Measurements from ENCODE around the gene ANKRD23. TPM values are rescaled to one million over a fixed set of nuclear protein-coding genes. Genes with fewer than 3 reads are reported as not detected.
A peak's percentile ranks its signal among the peaks of the same experiment; 100 is the strongest.

Gene ANKRD23
- total RNA-seq, 1 donor from 2014 or later: 7.3 TPM

DNA sequence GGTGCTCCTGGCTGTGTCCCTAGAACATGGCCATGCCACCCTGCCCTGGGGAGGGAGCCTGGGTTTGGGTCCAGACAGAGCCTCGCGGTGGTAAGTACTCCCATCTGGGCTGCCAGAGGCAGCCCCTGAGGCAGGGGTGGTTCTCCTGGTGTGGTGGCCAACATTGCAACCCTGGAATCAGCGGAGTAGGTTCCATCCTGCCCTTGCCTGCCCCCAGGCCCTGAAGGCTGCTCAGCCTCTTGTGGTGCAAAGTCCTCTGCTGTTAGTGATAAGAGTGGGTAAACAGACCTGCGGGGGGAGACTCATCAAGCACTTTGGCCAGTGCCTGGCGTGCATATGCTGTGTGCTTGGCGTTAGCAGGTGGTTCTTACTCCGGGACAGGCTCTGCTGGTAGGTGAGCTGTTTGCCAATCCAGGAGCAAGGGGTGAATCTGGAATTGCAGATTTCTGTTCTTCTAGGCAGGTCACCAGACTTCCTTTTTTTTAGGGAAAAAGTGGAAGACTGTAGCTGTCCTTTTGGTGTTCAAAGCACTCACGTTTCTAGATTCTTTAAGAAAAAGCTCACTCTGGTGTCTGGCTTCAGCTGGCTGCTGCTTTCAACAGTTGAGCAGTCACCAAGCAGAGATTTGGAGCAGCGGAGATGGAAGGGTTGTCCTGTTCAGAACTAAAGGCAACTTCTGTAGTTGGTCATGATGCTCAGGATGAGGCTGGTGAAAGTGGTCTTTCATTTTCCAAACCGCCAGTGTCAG is 24.5 kb downstream of the ANKRD23 start:
- no peak for ATAC-seq (ENCODE audit: low read depth)
- DNase-seq: no peak
- Mint-ChIP-seq H3K36me3 (ENCODE audit: low read depth) (peaks cover 42% of the 10 kb centered on the region), H3K9me3 (no peaks in the 10 kb centered on the region), H3K4me1 (peaks cover 58% of the 10 kb centered on the region), H3K4me3 (peak overlapping the region; percentile 79), H3K27ac (no peak overlapping the region), H3K27me3 (no peaks in the 10 kb centered on the region)
- TF ChIP-seq, protein P1, sequence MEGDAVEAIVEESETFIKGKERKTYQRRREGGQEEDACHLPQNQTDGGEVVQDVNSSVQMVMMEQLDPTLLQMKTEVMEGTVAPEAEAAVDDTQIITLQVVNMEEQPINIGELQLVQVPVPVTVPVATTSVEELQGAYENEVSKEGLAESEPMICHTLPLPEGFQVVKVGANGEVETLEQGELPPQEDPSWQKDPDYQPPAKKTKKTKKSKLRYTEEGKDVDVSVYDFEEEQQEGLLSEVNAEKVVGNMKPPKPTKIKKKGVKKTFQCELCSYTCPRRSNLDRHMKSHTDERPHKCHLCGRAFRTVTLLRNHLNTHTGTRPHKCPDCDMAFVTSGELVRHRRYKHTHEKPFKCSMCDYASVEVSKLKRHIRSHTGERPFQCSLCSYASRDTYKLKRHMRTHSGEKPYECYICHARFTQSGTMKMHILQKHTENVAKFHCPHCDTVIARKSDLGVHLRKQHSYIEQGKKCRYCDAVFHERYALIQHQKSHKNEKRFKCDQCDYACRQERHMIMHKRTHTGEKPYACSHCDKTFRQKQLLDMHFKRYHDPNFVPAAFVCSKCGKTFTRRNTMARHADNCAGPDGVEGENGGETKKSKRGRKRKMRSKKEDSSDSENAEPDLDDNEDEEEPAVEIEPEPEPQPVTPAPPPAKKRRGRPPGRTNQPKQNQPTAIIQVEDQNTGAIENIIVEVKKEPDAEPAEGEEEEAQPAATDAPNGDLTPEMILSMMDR (IDR thresholded peaks at IDR 0.05): no peak
- intact Hi-C loops (cut with micrococcal nuclease): loop anchor here (5.0 kb wide), 2 partner anchors 552 to 843 kb away; partner anchors contain the start of genes ACTR1B, CIAO1 and TMEM127
- ChIA-PET CTCF (interaction anchor here (1.2 to 2.1 kb wide), 2 partner anchors 39 to 293 kb away, joined by 3 to 7 read pairs; partner anchors contain the start of gene ANKRD39), POLR2A (interaction anchor here (1.2 kb wide), 1 partner anchor 9 kb away, joined by 3 read pairs; no protein-coding TSS in a partner anchor)

DNA sequence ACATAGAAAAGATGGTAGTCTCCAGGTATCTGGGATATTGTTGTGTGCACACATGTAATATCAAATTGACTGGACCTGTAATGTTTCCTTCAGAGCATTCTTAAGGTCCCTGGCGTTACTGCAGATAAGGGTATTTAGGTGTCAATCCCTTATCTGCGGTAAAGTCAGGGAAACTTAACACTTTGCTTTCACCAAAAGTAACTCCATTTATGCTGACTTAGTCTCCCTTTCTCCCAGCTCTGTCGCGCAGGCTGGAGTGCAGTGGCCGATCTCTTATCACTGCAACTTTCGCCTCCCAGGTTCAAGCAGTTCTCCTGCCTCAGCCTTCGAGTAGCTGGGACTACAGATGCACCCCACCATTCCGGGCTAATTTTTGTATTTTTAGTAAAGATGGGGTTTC is 25.9 kb downstream of the ANKRD23 start:
- DNase-seq: no peak
- ChIA-PET POLR2A (interaction anchor here (0.7 to 1.1 kb wide), 3 partner anchors 12 to 192 kb away, joined by 3 to 4 read pairs (median 3); no protein-coding TSS in a partner anchor), CTCF (interaction anchor here (2.1 kb wide), 1 partner anchor 40 kb away, joined by 7 read pairs; the partner anchor contains the start of gene ANKRD39)
- H3K27me3 Mint-ChIP-seq: no peaks in the 10 kb centered on the region
- no peaks in the 10 kb centered on the region for H3K9me3 Mint-ChIP-seq
- no peak for ATAC-seq (ENCODE audit: low read depth)
- intact Hi-C loops (cut with micrococcal nuclease): loop anchor here (2.0 to 5.0 kb wide), 4 partner anchors 17 to 844 kb away; partner anchors contain the start of genes ACTR1B, CIAO1 and TMEM127
- H3K36me3 Mint-ChIP-seq (ENCODE audit: low read depth): peaks cover 38% of the 10 kb centered on the region
- H3K4me3 Mint-ChIP-seq: peak overlapping the region; percentile 79
- TF ChIP-seq, protein P1 (IDR thresholded peaks at IDR 0.05): no peak
- peak overlapping the region; percentile 46 for H3K27ac Mint-ChIP-seq
- H3K4me1 Mint-ChIP-seq: peaks cover 58% of the 10 kb centered on the region

DNA sequence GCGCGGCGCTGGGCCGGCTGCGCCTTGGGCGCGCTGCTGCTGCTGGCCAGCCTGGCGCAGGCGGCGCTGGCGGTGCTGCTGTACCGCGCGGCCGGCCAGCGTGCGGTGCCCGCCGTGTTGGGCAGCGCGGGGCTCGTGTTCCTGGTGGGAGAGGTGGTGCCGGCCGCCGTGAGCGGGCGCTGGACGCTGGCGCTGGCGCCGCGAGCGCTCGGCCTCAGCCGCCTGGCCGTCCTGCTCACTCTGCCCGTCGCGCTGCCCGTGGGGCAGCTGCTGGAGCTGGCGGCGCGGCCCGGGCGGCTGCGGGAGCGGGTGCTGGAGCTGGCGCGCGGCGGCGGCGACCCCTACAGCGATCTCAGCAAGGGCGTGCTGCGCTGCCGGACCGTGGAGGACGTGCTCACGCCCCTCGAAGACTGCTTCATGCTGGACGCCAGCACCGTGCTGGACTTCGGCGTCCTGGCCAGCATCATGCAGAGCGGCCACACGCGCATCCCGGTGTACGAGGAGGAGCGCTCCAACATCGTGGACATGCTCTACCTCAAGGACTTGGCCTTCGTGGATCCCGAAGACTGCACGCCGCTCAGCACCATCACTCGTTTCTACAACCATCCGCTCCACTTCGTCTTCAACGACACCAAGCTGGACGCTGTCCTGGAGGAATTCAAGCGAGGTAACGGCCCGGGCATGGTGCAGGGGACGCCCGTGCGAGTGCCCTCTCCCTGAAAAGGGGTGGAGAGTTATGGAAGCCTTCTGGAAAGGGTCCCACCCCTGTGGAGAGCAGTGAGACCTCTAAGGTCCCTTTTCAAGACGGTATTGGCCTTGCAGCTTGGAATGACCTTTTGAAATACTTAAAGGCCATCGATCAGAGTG is 26.8 kb downstream of the ANKRD23 start:
- no peaks in the 10 kb centered on the region for H3K9me3 Mint-ChIP-seq
- CTCF ChIA-PET: interaction anchor here (0.8 to 2.6 kb wide), 8 partner anchors 10 to 296 kb away, joined by 3 to 11 read pairs (median 3); partner anchors contain the start of genes ANKRD36 and ANKRD39
- DNase-seq (no peak), ATAC-seq (ENCODE audit: low read depth) (no peak)
- POLR2A ChIA-PET: interaction anchor here (0.6 to 2.0 kb wide), 13 partner anchors 10 to 193 kb away, joined by 3 to 21 read pairs (median 5); partner anchors contain the start of genes ANKRD39, CNNM4 and KANSL3
- TF ChIP-seq, protein P1 (IDR thresholded peaks at IDR 0.05): no peak
- intact Hi-C loops (cut with micrococcal nuclease): loop anchor here (1.0 to 5.0 kb wide), 9 partner anchors 16 to 845 kb away; partner anchors contain the start of genes ACTR1B, ANKRD39, CIAO1 and CNNM4
- H3K36me3 Mint-ChIP-seq (ENCODE audit: low read depth): peaks cover 40% of the 10 kb centered on the region
- peaks cover 59% of the 10 kb centered on the region for H3K4me1 Mint-ChIP-seq
- H3K27ac Mint-ChIP-seq: peak overlapping the region; percentile 46
- peak overlapping the region; percentile 79 for H3K4me3 Mint-ChIP-seq
- no peaks in the 10 kb centered on the region for H3K27me3 Mint-ChIP-seq

DNA sequence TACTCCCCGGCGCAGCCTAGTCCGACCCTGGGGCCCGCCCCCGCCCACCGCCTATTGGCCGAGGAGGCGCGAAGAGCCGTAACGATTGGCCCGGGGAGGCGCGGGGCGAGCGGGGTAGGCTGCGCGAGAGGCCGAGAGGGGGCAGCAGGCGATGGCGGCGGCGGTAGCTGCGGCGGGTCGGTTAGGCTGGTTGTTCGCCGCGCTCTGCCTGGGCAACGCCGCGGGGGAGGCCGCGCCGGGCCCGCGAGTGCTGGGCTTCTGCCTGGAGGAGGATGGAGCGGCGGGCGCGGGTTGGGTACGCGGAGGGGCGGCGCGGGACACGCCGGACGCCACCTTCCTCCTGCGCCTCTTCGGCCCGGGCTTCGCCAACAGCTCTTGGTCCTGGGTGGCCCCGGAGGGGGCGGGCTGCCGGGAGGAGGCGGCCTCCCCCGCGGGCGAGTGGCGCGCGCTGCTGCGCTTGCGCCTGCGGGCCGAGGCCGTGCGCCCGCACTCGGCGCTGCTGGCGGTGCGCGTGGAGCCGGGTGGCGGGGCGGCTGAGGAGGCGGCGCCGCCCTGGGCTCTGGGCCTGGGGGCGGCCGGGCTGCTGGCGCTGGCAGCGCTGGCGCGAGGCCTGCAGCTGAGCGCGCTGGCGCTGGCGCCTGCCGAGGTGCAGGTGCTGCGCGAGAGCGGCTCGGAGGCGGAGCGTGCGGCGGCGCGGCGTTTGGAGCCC is 27.5 kb downstream of the ANKRD23 start, which contains the start of gene CNNM3:
CNNM3 (plus strand) TSS at position 142 of the 709 bp plus-strand sequence; CDS start at position 152, 10 bp downstream.
- Mint-ChIP-seq H3K36me3 (ENCODE audit: low read depth) (peaks cover 41% of the 10 kb centered on the region), H3K4me3 (peak within 1 kb of the TSS; percentile 88), H3K27me3 (no peaks in the 10 kb centered on the region), H3K9me3 (no peaks in the 10 kb centered on the region), H3K27ac (peak within 1 kb of the TSS; percentile 83), H3K4me1 (peaks cover 56% of the 10 kb centered on the region)
- ATAC-seq (ENCODE audit: low read depth) (peak; percentile 93), DNase-seq (peak; percentile 97)
- ChIA-PET POLR2A (interaction anchor here (0.6 to 2.0 kb wide), 12 partner anchors 9 to 178 kb away, joined by 3 to 21 read pairs (median 6); partner anchors contain the start of genes ANKRD39, CNNM4 and KANSL3), CTCF (interaction anchor here (0.8 to 2.6 kb wide), 9 partner anchors 9 to 297 kb away, joined by 3 to 11 read pairs (median 3); partner anchors contain the start of genes ANKRD36 and ANKRD39)
- TF ChIP-seq, protein P1 (IDR thresholded peaks at IDR 0.05): no peak
- intact Hi-C loops (cut with micrococcal nuclease): loop anchor here (1.0 to 5.0 kb wide), 9 partner anchors 15 to 846 kb away; partner anchors contain the start of genes ACTR1B, ANKRD39, CIAO1 and CNNM4

Measured in activated B cell treated with CpG ODN at 0.5 μM for 24 hours (primary cell).